Activated CD8-positive, alpha-beta T cell treated with anti-CD3 and anti-CD28 coated beads for 36 hours (primary cell): ENCODE measurements around the gene CLEC2L. TPM values are rescaled to one million over a fixed set of nuclear protein-coding genes. Genes with fewer than 3 reads are reported as not detected.

Experiments
- ATAC-seq: fragments of 200-7000 bp; cut with Tn5 transposase; one replicate; pipeline ENCODE4 v1.10.0; 2021; ENCODE audit warnings: mild to moderate bottlenecking, moderate library complexity
- CTCF ChIA-PET: fragments of 350-600 bp; sonication (Branson Sonifier 250); formaldehyde crosslinking; loops from one replicate; lab custom pipeline; 2021; ENCODE audit warnings: antibody characterized with exemption; lab: Charles Lee
- POLR2A ChIA-PET: fragments of 350-600 bp; sonication (Branson Sonifier 250); formaldehyde crosslinking; loops from one replicate; lab custom pipeline; 2021; ENCODE audit warnings: antibody characterized with exemption; lab: Charles Lee
- DNase-seq: peaks from one replicate; pipeline ENCODE4 v3.0.0-alpha.2; 2020
- H3K27ac Mint-ChIP-seq: one replicate; pipeline ENCODE4 v1.8.0; 2021; ENCODE audit warnings: mild to moderate bottlenecking, mixed read lengths
- H3K27me3 Mint-ChIP-seq: one replicate; pipeline ENCODE4 v1.8.0; 2021; ENCODE audit warnings: mixed read lengths
- H3K36me3 Mint-ChIP-seq: one replicate; pipeline ENCODE4 v1.8.0; 2021; ENCODE audit warnings: low read depth, mixed read lengths
- H3K4me1 Mint-ChIP-seq: one replicate; pipeline ENCODE4 v1.8.0; 2021; ENCODE audit warnings: low read depth, mixed read lengths
- H3K4me3 Mint-ChIP-seq: one replicate; pipeline ENCODE4 v1.8.0; 2021; ENCODE audit warnings: mild to moderate bottlenecking, moderate library complexity, mixed read lengths
- H3K9me3 Mint-ChIP-seq: one replicate; pipeline ENCODE4 v1.8.0; 2021; ENCODE audit warnings: mixed read lengths
- CTCF ChIP-seq: fragments of 200-600 bp; IDR thresholded peaks from one replicate; pipeline ENCODE4 v1.8.0; 2022; ENCODE audit warnings: antibody characterized with exemption, mild to moderate bottlenecking
- intact Hi-C: fragments of 100-400 bp; cut with micrococcal nuclease; formaldehyde crosslinking; loops from one replicate; pipeline ENCODE4 v1.10.0; 2022
- total RNA-seq, 2 experiments: library from RNA; stranded (reverse); gene quantifications; one replicate each; pipeline ENCODE4 v1.2.3, GENCODE V29; 2021

Gene CLEC2L
- total RNA-seq, 2 experiments from 2014 or later: not detected

- no peak overlapping the region for H3K4me3 Mint-ChIP-seq
- no peak overlapping the region for H3K27ac Mint-ChIP-seq
- no peak for ATAC-seq
- no peaks in the 10 kb centered on the region for H3K27me3 Mint-ChIP-seq
- no peak for TF ChIP-seq CTCF
- intact Hi-C loops: no loop called here
- CTCF ChIA-PET: no interaction called here
- no peak for DNase-seq
- H3K36me3 Mint-ChIP-seq: peaks cover 4% of the 10 kb centered on the region
- peaks cover 2% of the 10 kb centered on the region for H3K4me1 Mint-ChIP-seq
- no peaks in the 10 kb centered on the region for H3K9me3 Mint-ChIP-seq
- POLR2A ChIA-PET: no interaction called here
Measured at GRCh38 chr7:139572704-139573385, 49.4 kb downstream of the CLEC2L start.

- POLR2A ChIA-PET: no interaction called here
- CTCF ChIA-PET: interaction anchor here (0.6 kb wide), 1 partner anchor 1749 kb away, joined by 4 read pairs; no protein-coding TSS in a partner anchor
- Mint-ChIP-seq H3K4me3 (no peak overlapping the region), H3K9me3 (no peaks in the 10 kb centered on the region), H3K36me3 (no peaks in the 10 kb centered on the region), H3K27me3 (no peaks in the 10 kb centered on the region), H3K27ac (no peak overlapping the region), H3K4me1 (no peaks in the 10 kb centered on the region)
- ATAC-seq (no peak), DNase-seq (no peak)
- intact Hi-C loops: no loop called here
- TF ChIP-seq CTCF: no peak
Measured at GRCh38 chr7:139573871-139574270, 50.4 kb downstream of the CLEC2L start.

DNA sequence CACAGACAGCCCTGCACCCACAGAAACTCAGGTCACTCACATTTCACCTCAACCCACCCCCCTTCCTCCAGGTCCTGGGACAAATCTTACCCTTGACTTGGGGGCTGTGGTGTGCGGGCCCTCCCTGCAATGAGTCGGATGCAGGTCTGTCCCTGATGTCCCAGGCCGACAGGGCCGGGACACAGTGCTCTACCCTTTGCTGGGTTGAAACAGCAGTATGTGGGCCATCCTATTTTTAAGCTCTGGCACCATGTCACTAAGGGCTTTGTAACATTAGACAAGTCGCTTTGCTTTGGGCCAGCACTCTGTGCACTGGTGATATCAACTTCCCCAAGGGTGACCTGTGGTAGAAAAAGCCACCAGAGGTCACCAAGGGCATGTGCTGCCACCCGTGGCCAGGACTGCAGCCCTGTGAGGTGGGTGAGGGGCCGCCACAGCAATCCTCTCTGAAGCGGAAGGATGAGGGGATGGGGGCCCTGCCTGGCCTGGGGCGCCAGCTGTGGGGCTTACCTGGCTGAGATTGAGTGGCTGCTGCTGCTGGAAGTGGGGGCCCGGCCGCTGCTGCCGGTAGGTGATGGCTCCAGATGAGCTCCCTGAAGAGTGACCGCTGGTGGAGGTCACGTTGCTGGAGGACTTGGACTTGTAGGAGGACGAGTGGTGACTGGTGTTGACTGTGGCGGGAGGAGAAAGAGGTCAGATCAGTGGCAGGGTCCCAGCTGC, 51.3 kb downstream of the CLEC2L start:
- DNase-seq: no peak
- Mint-ChIP-seq H3K27ac (no peak overlapping the region), H3K27me3 (no peaks in the 10 kb centered on the region), H3K4me3 (no peak overlapping the region), H3K36me3 (no peaks in the 10 kb centered on the region), H3K4me1 (no peaks in the 10 kb centered on the region), H3K9me3 (no peaks in the 10 kb centered on the region)
- CTCF ChIA-PET: no interaction called here
- intact Hi-C loops: no loop called here
- ATAC-seq: no peak
- POLR2A ChIA-PET: no interaction called here
- no peak for TF ChIP-seq CTCF

- H3K27me3 Mint-ChIP-seq: no peaks in the 10 kb centered on the region
- intact Hi-C loops: no loop called here
- H3K36me3 Mint-ChIP-seq: no peaks in the 10 kb centered on the region
- no peak overlapping the region for H3K27ac Mint-ChIP-seq
- no peak overlapping the region for H3K4me3 Mint-ChIP-seq
- POLR2A ChIA-PET: no interaction called here
- ATAC-seq (no peak), DNase-seq (no peak)
- TF ChIP-seq CTCF: no peak
- H3K4me1 Mint-ChIP-seq: no peaks in the 10 kb centered on the region
- no peaks in the 10 kb centered on the region for H3K9me3 Mint-ChIP-seq
- CTCF ChIA-PET: no interaction called here
Measured at GRCh38 chr7:139575338-139575680, 51.8 kb downstream of the CLEC2L start.

GRCh38 chr7:139576179-139576973, 52.9 kb downstream of the CLEC2L start:
- no peaks in the 10 kb centered on the region for H3K4me1 Mint-ChIP-seq
- H3K36me3 Mint-ChIP-seq: no peaks in the 10 kb centered on the region
- H3K4me3 Mint-ChIP-seq: no peak overlapping the region
- ATAC-seq (no peak), DNase-seq (no peak)
- H3K9me3 Mint-ChIP-seq: no peaks in the 10 kb centered on the region
- no peak for TF ChIP-seq CTCF
- intact Hi-C loops: no loop called here
- H3K27ac Mint-ChIP-seq: no peak overlapping the region
- CTCF ChIA-PET: no interaction called here
- POLR2A ChIA-PET: no interaction called here
- H3K27me3 Mint-ChIP-seq: no peaks in the 10 kb centered on the region
